Natural killer cell (primary cell): ENCODE data around the gene DUSP15. TPM values are rescaled to one million over a fixed set of nuclear protein-coding genes. Genes with fewer than 3 reads are reported as not detected.
A peak's percentile ranks its signal among the peaks of the same experiment; 100 is the strongest.

ENCODE experiments used
- ATAC-seq, 3 donors: fragments of 150-1000 bp in 2 of 3; fragments of 200-7000 bp in 1 of 3; cut with Tn5 transposase; 1 replicate in 1 of 3; 2 replicates in 2 of 3; pipeline ENCODE4 v1.10.0; 2021; ENCODE audit warnings: mild to moderate bottlenecking in 2 of 3, moderate library complexity in 2 of 3
- DNase-seq, 2 donors: peaks; one replicate each; pipeline versions ENCODE4 v3.0.0 to v3.0.0-alpha.2; 2013 to 2021; ENCODE audit warnings: mixed read lengths in 1 of 2
- H3K27ac ChIP-seq: one replicate; pipeline ENCODE4 v1.5.1; 2013; ENCODE audit warnings: mild to moderate bottlenecking, low read length
- H3K27me3 ChIP-seq: one replicate; pipeline ENCODE4 v1.6.1; 2013; ENCODE audit warnings: low read length; ENCODE audit not compliant: control insufficient read depth, insufficient read depth
- H3K36me3 ChIP-seq: one replicate; pipeline ENCODE4 v1.6.1; 2013; ENCODE audit warnings: low read length; ENCODE audit not compliant: control insufficient read depth, insufficient read depth
- H3K4me1 ChIP-seq: one replicate; pipeline ENCODE4 v1.6.1; 2013; ENCODE audit warnings: low read length; ENCODE audit not compliant: control insufficient read depth, insufficient read depth
- H3K4me3 ChIP-seq: one replicate; pipeline ENCODE4 v1.5.1; 2013; ENCODE audit warnings: low read length
- H3K9me3 ChIP-seq: one replicate; pipeline ENCODE4 v1.6.1; 2013; ENCODE audit warnings: low read length; ENCODE audit not compliant: control insufficient read depth, insufficient read depth
- H3K27ac Mint-ChIP-seq, 2 donors: one replicate each; pipeline ENCODE4 v1.8.0; 2022; ENCODE audit warnings: mild to moderate bottlenecking in 2 of 2, mixed read lengths in 2 of 2, moderate library complexity in 1 of 2
- H3K27me3 Mint-ChIP-seq, 2 donors: one replicate each; pipeline ENCODE4 v1.8.0; 2022; ENCODE audit warnings: low read depth in 2 of 2, mixed read lengths in 2 of 2
- H3K36me3 Mint-ChIP-seq: one replicate; pipeline ENCODE4 v1.8.0; 2022; ENCODE audit warnings: mixed read lengths
- H3K4me1 Mint-ChIP-seq, 2 donors: one replicate each; pipeline ENCODE4 v1.8.0; 2022; ENCODE audit warnings: mixed read lengths in 2 of 2
- H3K4me3 Mint-ChIP-seq: one replicate; pipeline ENCODE4 v1.8.0; 2022; ENCODE audit warnings: mild to moderate bottlenecking, moderate library complexity, mixed read lengths
- H3K9me3 Mint-ChIP-seq, 2 donors: one replicate each; pipeline ENCODE4 v1.8.0; 2022; ENCODE audit warnings: mixed read lengths in 2 of 2
- WGBS: methylation state at CpG from one replicate; pipeline ENCODE4 v1.1.7; 2013; ENCODE audit warnings: missing lambda C conversion rate; ENCODE audit not compliant: insufficient coverage; 5-methylcytosine and 5-hydroxymethylcytosine counted together
- intact Hi-C: fragments of 100-400 bp; cut with micrococcal nuclease; formaldehyde crosslinking; loops from one replicate; pipeline ENCODE4 v1.14.2; 2022
- total RNA-seq, 4 donors: library from RNA; stranded (reverse); fragments of 120-200 nt in 1 of 4; gene quantifications; one replicate each; pipeline versions ENCODE4 v1.2.3 to v1.2.4, GENCODE V29; 2013 to 2022
- TF ChIP-seq, protein P1 (sequence below): fragments of 200-600 bp; IDR thresholded peaks from one replicate; pipeline ENCODE4 v1.8.0; 2022; ENCODE audit warnings: antibody characterized with exemption

Gene DUSP15
- total RNA-seq, 3 donors from 2014 or later (not counting 1 experiment from before 2014, with no cell fraction given), result not detected

DNA sequence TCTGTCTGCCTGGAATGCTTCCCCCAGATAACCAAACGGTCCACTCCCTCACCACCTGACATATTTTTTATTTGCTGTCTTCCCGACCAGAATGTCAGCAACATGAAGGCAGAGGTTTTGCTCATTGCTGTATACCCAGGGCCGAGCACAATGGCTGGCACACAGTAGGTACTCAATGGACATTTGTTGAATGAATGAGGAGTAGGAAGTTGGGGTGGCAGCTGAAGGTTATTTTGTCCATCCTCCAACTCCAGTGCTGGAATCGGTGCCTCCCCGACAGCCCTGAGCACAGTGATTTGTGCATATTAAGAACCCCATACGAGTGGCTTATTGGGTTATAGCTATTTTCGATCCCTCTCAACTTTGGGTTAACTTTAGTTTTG, 10.3 kb downstream of the DUSP15 start:
- 81% methylated on average over 7 of the region's 7 CpGs for WGBS
- intact Hi-C loops, result no loop called here
- H3K4me3 Mint-ChIP-seq, result peak overlapping the region; percentile 17

DNA sequence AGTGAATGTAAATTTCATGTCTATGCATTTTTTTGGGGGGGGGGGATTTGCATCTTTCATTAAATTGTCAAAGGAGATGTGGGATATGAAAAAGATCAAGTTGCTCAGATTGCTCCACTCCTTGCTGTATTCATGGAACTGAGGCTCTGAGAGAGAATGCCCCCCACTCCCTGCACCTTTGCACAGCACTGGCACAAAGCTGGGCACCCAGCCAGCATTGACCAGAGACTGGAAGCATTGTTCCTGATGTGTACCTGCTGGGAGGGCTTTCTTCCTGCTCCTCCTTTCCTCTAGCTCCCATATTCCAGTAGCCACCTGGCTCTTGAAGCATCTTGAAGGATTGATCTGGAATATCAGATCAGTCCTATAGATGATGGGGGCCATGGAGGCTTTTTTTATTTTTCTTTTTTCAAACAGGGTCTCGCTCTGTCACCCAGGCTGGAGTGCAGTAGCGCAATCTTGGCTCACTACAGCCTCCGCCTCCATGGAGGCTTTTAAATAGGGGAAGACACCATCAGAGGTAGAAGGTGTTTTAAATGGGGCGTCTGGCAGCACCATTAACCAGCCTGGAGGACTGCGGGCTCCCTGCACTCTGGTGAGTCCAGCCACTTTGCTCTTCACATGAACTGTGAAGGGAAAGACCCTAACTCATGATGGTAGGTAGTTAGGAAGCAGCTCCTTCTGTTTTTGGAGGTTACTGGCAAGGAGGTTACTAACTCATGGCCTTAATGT, 10.9 kb downstream of the DUSP15 start:
- Mint-ChIP-seq H3K36me3 (no peaks in the 10 kb centered on the region), H3K27me3 (peaks cover 9 to 17% of the 10 kb centered on the region in 2 donors), H3K27ac (no peak overlapping the region), H3K9me3 (no peaks in the 10 kb centered on the region), H3K4me1 (peaks cover 0 to 13% of the 10 kb centered on the region in 2 donors), H3K4me3 (peak overlapping the region; percentile 21)
- Histone ChIP-seq H3K27me3 (peaks cover 17% of the 10 kb centered on the region), H3K36me3 (no peaks in the 10 kb centered on the region), H3K4me1 (peaks cover 25% of the 10 kb centered on the region), H3K9me3 (no peaks in the 10 kb centered on the region), H3K4me3 (no peak overlapping the region), H3K27ac (no peak overlapping the region)
- no peak for DNase-seq
- no peak for ATAC-seq
- intact Hi-C loops, result no loop called here
- WGBS, result 97% methylated on average over 5 of the region's 5 CpGs
- TF ChIP-seq, protein P1, sequence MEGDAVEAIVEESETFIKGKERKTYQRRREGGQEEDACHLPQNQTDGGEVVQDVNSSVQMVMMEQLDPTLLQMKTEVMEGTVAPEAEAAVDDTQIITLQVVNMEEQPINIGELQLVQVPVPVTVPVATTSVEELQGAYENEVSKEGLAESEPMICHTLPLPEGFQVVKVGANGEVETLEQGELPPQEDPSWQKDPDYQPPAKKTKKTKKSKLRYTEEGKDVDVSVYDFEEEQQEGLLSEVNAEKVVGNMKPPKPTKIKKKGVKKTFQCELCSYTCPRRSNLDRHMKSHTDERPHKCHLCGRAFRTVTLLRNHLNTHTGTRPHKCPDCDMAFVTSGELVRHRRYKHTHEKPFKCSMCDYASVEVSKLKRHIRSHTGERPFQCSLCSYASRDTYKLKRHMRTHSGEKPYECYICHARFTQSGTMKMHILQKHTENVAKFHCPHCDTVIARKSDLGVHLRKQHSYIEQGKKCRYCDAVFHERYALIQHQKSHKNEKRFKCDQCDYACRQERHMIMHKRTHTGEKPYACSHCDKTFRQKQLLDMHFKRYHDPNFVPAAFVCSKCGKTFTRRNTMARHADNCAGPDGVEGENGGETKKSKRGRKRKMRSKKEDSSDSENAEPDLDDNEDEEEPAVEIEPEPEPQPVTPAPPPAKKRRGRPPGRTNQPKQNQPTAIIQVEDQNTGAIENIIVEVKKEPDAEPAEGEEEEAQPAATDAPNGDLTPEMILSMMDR, result no peak

More for the DNA sequence above, 10.3 kb downstream of the DUSP15 start:
- Histone ChIP-seq H3K4me3 (no peak overlapping the region), H3K27ac (no peak overlapping the region), H3K36me3 (no peaks in the 10 kb centered on the region), H3K9me3 (no peaks in the 10 kb centered on the region), H3K4me1 (peaks cover 25% of the 10 kb centered on the region), H3K27me3 (peaks cover 17% of the 10 kb centered on the region)
- TF ChIP-seq, protein P1, result no peak
- ATAC-seq (no peak), DNase-seq (no peak)
- Mint-ChIP-seq H3K36me3 (no peaks in the 10 kb centered on the region), H3K4me1 (peaks cover 0 to 13% of the 10 kb centered on the region in 2 donors), H3K27me3 (peaks cover 9 to 17% of the 10 kb centered on the region in 2 donors), H3K27ac (no peak overlapping the region), H3K9me3 (no peaks in the 10 kb centered on the region)

GRCh38 chr20:31858760-31859083, 11.6 kb downstream of the DUSP15 start:
- intact Hi-C loops, result no loop called here
- TF ChIP-seq, protein P1, result no peak
- Histone ChIP-seq H3K4me1 (peaks cover 25% of the 10 kb centered on the region), H3K4me3 (no peak overlapping the region), H3K9me3 (no peaks in the 10 kb centered on the region), H3K27me3 (peaks cover 17% of the 10 kb centered on the region), H3K27ac (no peak overlapping the region), H3K36me3 (no peaks in the 10 kb centered on the region)
- Mint-ChIP-seq H3K9me3 (no peaks in the 10 kb centered on the region), H3K27me3 (peaks cover 9 to 17% of the 10 kb centered on the region in 2 donors), H3K36me3 (no peaks in the 10 kb centered on the region), H3K27ac (no peak overlapping the region), H3K4me3 (peak overlapping the region; percentile 21), H3K4me1 (peaks cover 0 to 13% of the 10 kb centered on the region in 2 donors)
- ATAC-seq, result no peak
- no peak for DNase-seq
- WGBS, result 18% methylated on average over 3 of the region's 3 CpGs
